OCI-LY7 (cell line): Measurements from ENCODE around the gene ZNF497. TPM values are rescaled to one million over a fixed set of nuclear protein-coding genes. Genes with fewer than 3 reads are reported as not detected.
"Not testable (repeated sequence)": the region's sequence is repeated elsewhere in the genome, so short reads cannot be mapped to it uniquely, and the experiment has no call there.

Experiments
- BruUV-seq: library from RNA; stranded (reverse); fragments of 400-500 nt; replicated peaks from 2 replicates; lab custom pipeline; 2021; lab: Mats Ljungman, UMichigan
- CTCF ChIA-PET: fragments of 300-600 bp; sonication (Branson Sonifier 250); formaldehyde crosslinking; loops from one replicate; lab custom pipeline; 2022; ENCODE audit warnings: antibody characterized with exemption; ENCODE audit not compliant: unreplicated experiment; lab: Charles Lee
- POLR2A ChIA-PET: fragments of 300-600 bp; sonication (Branson Sonifier 250); formaldehyde crosslinking; loops from one replicate; lab custom pipeline; 2022; ENCODE audit warnings: antibody characterized with exemption; lab: Charles Lee
- DNase-seq: peaks from one replicate; pipeline ENCODE4 v3.0.0-alpha.2; 2015; ENCODE audit warnings: low spot score
- H2AFZ ChIP-seq: fragments of 200-600 bp; sonication (generic), shearing (Covaris generic); 2 replicates; pipeline ENCODE4 v1.6.1; 2014; ENCODE audit warnings: mild to moderate bottlenecking, antibody characterized with exemption, low read length, moderate library complexity
- H3K27ac ChIP-seq: fragments of 200-600 bp; sonication (generic); 2 replicates; pipeline ENCODE4 v1.5.1; 2014; ENCODE audit warnings: mixed run types, low read depth, mild to moderate bottlenecking, moderate library complexity, low read length, inconsistent platforms; ENCODE audit not compliant: poor library complexity, severe bottlenecking
- H3K36me3 ChIP-seq: fragments of 200-600 bp; sonication (generic); 2 replicates; pipeline ENCODE4 v1.6.1; 2014; ENCODE audit warnings: mild to moderate bottlenecking, antibody characterized with exemption, low read length, moderate library complexity, mixed read lengths; ENCODE audit not compliant: insufficient read depth
- H3K4me1 ChIP-seq: fragments of 200-600 bp; sonication (generic); 2 replicates; pipeline ENCODE4 v1.5.1; 2014; ENCODE audit warnings: mild to moderate bottlenecking, low read length; ENCODE audit not compliant: insufficient read depth, poor library complexity, severe bottlenecking
- H3K4me2 ChIP-seq: fragments of 200-600 bp; sonication (generic); 2 replicates; pipeline ENCODE4 v1.6.1; 2014; ENCODE audit warnings: mild to moderate bottlenecking, low read length
- H3K4me3 ChIP-seq: fragments of 200-600 bp; sonication (generic); 2 replicates; pipeline ENCODE4 v1.5.1; 2014; ENCODE audit warnings: mild to moderate bottlenecking, low read depth, low read length; ENCODE audit not compliant: poor library complexity, severe bottlenecking
- H3K79me2 ChIP-seq: fragments of 200-600 bp; sonication (generic); 2 replicates; pipeline ENCODE4 v1.6.1; 2016; ENCODE audit warnings: low read depth, mild to moderate bottlenecking, low read length, moderate library complexity, mixed read lengths; ENCODE audit not compliant: insufficient read depth
- H3K9me2 ChIP-seq: fragments of 200-600 bp; sonication (generic); 2 replicates; pipeline ENCODE4 v1.6.1; 2016; ENCODE audit warnings: mild to moderate bottlenecking, low read length, mixed read lengths; ENCODE audit not compliant: insufficient read depth
- H3K9me3 ChIP-seq: fragments of 200-600 bp; sonication (generic); 2 replicates; pipeline ENCODE4 v1.6.1; 2014; ENCODE audit warnings: mild to moderate bottlenecking, mixed run types, low read length, mixed read lengths
- H4K20me1 ChIP-seq: fragments of 200-600 bp; sonication (generic); 2 replicates; pipeline ENCODE4 v1.6.1; 2014; ENCODE audit warnings: mild to moderate bottlenecking, antibody characterized with exemption, low read length, moderate library complexity, mixed read lengths; ENCODE audit not compliant: insufficient read depth
- CTCF ChIP-seq: fragments of 200-600 bp; sonication (generic); conservative IDR thresholded peaks from 2 replicates; pipeline ENCODE4 v1.5.1; 2014; ENCODE audit warnings: mild to moderate bottlenecking, antibody characterized with exemption, low read length, moderate library complexity, mixed read lengths
- EZH2phosphoT487 ChIP-seq: fragments of 200-600 bp; sonication (generic); IDR thresholded peaks from 2 replicates; pipeline ENCODE4 v1.6.1; 2018; ENCODE audit warnings: low read depth, borderline replicate concordance, mild to moderate bottlenecking, mixed run types, antibody characterized with exemption, low read length, moderate library complexity, mixed read lengths
- intact Hi-C: fragments of 100-400 bp; cut with micrococcal nuclease; formaldehyde crosslinking; loops from one replicate; pipeline ENCODE4 v1.10.0; 2022; ENCODE audit not compliant: unreplicated experiment
- total RNA-seq, 2 experiments: library from RNA; depleted of rRNA in 1 of 2; stranded (reverse); fragments of >200 nt in 1 of 2; shearing (Covaris generic) in 1 of 2; gene quantifications; 2 replicates each; pipeline ENCODE4 v1.2.3, GENCODE V29; 2014 to 2022

Gene ZNF497
- total RNA-seq, 2 experiments from 2014 or later: 3.6 to 6.1 TPM

- intact Hi-C loops: no loop called here
- H3K9me3 ChIP-seq: peaks cover 2% of the 10 kb centered on the region; the same call in 1 of the 2 replicates
- H3K36me3 ChIP-seq: peaks cover 86% of the 10 kb centered on the region
- no peak overlapping the region for H3K4me3 ChIP-seq
- no TSS peak for BruUV-seq
- ChIA-PET CTCF (no interaction called here), POLR2A (no interaction called here)
- H3K9me2 ChIP-seq: no peaks in the 10 kb centered on the region
- TF ChIP-seq CTCF: no peak
- TF ChIP-seq EZH2phosphoT487: no peak
- no peak for DNase-seq
- H4K20me1 ChIP-seq: no peaks in the 10 kb centered on the region
- peaks cover 2% of the 10 kb centered on the region for H3K4me1 ChIP-seq
- H2AFZ ChIP-seq: no peak overlapping the region
- no peak overlapping the region for H3K4me2 ChIP-seq
- peaks cover 8% of the 10 kb centered on the region; the same call in 1 of the 2 replicates for H3K79me2 ChIP-seq
- H3K27ac ChIP-seq: no peak overlapping the region
These were observed 51.1 kb downstream of the ZNF497 start for GRCh38 chr19:58311345-58311865.

GRCh38 chr19:58310685-58311084, 51.9 kb downstream of the ZNF497 start:
- H2AFZ ChIP-seq, H4K20me1 ChIP-seq, H3K9me2 ChIP-seq, CTCF ChIA-PET, H3K27ac ChIP-seq, intact Hi-C loops, H3K4me2 ChIP-seq, H3K9me3 ChIP-seq, BruUV-seq, H3K4me1 ChIP-seq, DNase-seq, POLR2A ChIA-PET, H3K4me3 ChIP-seq: not testable (repeated sequence)
- peak; percentile 48 for TF ChIP-seq CTCF
- Histone ChIP-seq H3K79me2 (peaks cover 15% of the 10 kb centered on the region), H3K36me3 (peaks cover 91% of the 10 kb centered on the region)

- BruUV-seq: no TSS peak
- intact Hi-C loops: no loop called here
- Histone ChIP-seq H3K4me1 (peaks cover 15% of the 10 kb centered on the region), H3K9me2 (no peaks in the 10 kb centered on the region), H2AFZ (no peak overlapping the region), H3K9me3 (peaks cover 9% of the 10 kb centered on the region; the same call in 1 of the 2 replicates), H4K20me1 (no peaks in the 10 kb centered on the region), H3K36me3 (peaks cover 72% of the 10 kb centered on the region), H3K4me2 (no peak overlapping the region), H3K4me3 (no peak overlapping the region), H3K79me2 (peaks cover 18% of the 10 kb centered on the region), H3K27ac (no peak overlapping the region)
- TF ChIP-seq EZH2phosphoT487: no peak
- no peak for TF ChIP-seq CTCF
- ChIA-PET POLR2A (no interaction called here), CTCF (no interaction called here)
- DNase-seq: no peak
These were observed 54.8 kb downstream of the ZNF497 start for GRCh38 chr19:58307736-58308135.
